ENCODE measurements around the gene ATAD3A. TPM values are rescaled to one million over a fixed set of nuclear protein-coding genes. Genes with fewer than 3 reads are reported as not detected.

ATAD3A gene
- total RNA-seq = 22.3 TPM

DNA sequence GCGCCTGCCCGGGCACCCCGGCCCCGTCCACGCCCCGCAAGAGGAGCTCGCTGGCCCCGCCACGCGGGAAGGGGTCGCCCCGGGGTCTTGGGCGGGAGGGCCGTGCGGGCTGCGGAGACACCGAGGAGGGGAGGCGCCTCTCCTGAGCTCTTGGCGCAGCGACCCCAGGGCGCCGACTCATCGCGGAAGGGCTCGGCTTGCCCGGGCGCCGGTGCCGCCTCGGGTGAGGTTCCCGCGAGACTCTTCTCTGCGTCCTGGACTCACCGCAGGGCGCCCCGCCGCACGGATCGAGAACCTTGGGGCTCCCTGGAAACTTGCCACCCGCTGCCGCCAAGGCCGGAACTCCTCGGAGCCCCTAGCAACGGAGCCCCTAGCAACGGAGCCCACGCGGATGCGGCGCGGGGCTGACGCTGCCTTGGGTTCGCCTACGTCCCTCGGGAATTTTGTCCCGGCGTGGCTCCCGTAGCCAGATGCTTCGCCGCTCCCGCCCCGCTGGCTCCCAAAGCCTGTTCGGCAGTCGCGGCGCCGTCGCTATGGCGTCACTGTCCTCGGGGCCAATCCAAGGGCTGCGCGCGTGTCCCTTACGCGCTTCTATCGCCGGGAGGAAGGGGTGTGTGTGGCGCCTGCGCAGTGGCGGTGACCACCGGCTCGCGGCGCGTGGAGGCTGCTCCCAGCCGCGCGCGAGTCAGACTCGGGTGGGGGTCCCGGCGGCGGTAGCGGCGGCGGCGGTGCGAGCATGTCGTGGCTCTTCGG lies at the start of gene ATAD3A:
Gene ATAD3A (plus strand): TSS at position 630 of the 753 bp plus-strand sequence. CDS start 107 bp downstream, at position 737.

GRCh38 chr1:1471389-1472052 lies 40.4 kb upstream of the ATAD3A start, which contains the start of gene ATAD3B:
TSS of gene ATAD3B (plus strand) at chr1:1471765. CDS start at chr1:1471885, 120 bp downstream.

DNA sequence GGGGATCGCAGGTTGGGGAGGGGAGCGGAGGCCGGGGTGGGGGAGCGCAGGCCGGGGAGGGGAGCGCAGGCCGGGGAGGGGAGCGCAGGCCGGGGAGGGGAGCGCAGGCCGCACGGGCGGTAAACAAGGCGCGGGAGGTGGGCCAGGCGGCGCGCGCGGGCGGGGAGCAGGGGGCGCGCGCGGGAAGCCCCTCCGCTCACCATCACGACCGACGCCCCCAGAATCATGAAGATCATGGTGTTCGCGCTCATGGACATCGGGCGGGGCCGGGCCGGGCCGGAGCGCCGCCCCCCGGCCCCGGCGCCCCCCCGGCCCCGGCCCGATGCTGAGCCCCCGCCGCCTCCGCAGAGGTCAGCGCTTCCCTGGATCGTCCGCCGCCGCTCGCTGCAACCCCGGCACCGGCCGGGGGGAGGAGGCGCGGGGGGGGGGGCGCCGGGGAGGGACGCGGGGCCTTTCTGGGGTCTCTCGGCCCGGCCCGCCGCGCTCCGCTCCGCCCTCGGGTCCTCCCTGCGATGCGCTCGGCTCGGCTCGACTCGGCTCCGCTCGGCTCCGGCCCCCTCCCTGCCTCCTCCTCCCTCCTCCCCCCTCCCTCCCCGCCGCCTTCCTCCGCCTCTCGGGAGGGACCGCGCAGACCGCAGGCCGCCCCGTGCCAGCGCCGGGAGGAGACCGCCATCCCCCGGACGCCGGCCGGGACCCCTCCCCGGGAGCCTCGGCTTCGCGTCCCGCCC lies 28.3 kb downstream of the ATAD3A start, which contains the start of gene TMEM240:
Gene TMEM240 (minus strand): TSS at position 535 of the 728 bp plus-strand sequence. CDS start 278 bp downstream, at position 257.

DNA sequence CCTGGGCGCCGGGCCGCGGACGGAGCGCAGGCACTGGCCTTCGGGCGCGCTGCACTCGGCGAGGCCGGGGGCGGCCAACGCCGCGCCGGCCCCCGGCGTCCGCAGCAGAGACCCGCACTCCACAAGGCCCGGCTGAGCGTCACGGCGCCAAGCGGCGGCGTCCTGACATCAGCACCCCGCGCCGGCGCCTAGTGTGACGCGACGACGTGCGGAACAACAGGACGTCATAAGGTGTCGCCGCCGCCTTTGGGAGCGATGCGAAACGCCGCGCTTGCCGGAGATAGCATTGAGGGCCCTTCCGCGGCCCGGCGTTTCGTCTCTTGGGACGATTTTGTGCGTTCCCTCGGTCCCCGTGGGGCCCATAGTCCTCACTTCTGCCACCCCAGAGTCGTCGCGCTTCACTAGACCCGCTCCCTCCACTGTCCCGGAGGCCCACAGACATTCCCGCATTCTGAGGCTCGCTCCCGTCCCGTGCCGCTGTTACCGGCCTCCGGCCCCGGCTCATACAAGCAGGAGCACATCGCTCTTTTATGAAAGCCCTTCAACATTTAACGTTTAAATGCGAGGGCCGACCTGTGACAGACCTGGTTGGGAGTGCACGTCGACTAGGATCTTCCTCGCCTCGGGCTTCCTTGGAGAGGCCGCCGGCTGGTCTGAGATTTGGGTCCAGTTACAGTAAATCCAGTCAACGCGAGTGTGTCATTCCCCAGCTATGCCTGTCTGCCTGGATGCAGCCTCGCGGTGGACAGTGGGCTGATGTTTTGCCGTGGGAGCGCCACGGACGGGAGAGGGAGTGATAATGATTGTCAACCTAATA lies 63.0 kb downstream of the ATAD3A start, which contains the start of gene SSU72:
Gene SSU72 (minus strand): TSS at position 143 of the 817 bp plus-strand sequence. CDS start 306 bp downstream, outside the sequence.

Other genes starting within 250 kb of the ATAD3A start
- gene UBE2J2, start 238.3 kb upstream of the ATAD3A start, total RNA-seq = 49.3 TPM
- 7.1 TPM for gene SCNN1D, start 231.7 kb upstream of the ATAD3A start, total RNA-seq
- gene ACAP3, start 204.2 kb upstream of the ATAD3A start, total RNA-seq = 33.9 TPM
- gene PUSL1, start 203.6 kb upstream of the ATAD3A start, total RNA-seq = 20.3 TPM
- gene INTS11, start 187.5 kb upstream of the ATAD3A start, total RNA-seq = 106 TPM
- 15.9 TPM for gene CPTP, start 187.4 kb upstream of the ATAD3A start, total RNA-seq
- 1.1 TPM for gene TAS1R3, start 180.9 kb upstream of the ATAD3A start, total RNA-seq
- gene DVL1, start 162.7 kb upstream of the ATAD3A start, total RNA-seq = 51.4 TPM
- 142 TPM for gene MXRA8, start 153.6 kb upstream of the ATAD3A start, total RNA-seq
- gene AURKAIP1, start 137.0 kb upstream of the ATAD3A start, total RNA-seq = 74.3 TPM
- 245 TPM for gene CCNL2, start 112.8 kb upstream of the ATAD3A start, total RNA-seq
- 80.8 TPM for gene MRPL20, start 104.9 kb upstream of the ATAD3A start, total RNA-seq
- 6.9 TPM for gene ANKRD65, start 90.9 kb upstream of the ATAD3A start, total RNA-seq
- gene VWA1, start 76.5 kb upstream of the ATAD3A start, total RNA-seq = 54.3 TPM
- 5.8 TPM for gene ATAD3C, start 62.5 kb upstream of the ATAD3A start, total RNA-seq
- gene ATAD3B, start 40.4 kb upstream of the ATAD3A start, total RNA-seq = 16.4 TPM
- gene TMEM240, start 28.5 kb downstream of the ATAD3A start, total RNA-seq = 6.3 TPM
- 60.6 TPM for gene SSU72, start 62.7 kb downstream of the ATAD3A start, total RNA-seq
- gene FNDC10, start 88.0 kb downstream of the ATAD3A start, total RNA-seq = 1.3 TPM
- 68.0 TPM for gene MIB2, start 103.3 kb downstream of the ATAD3A start, total RNA-seq
- gene MMP23B, start 120.0 kb downstream of the ATAD3A start, total RNA-seq = 48.1 TPM
- gene CDK11B, start 146.8 kb downstream of the ATAD3A start, total RNA-seq = 12.4 TPM
- gene SLC35E2B, start 180.6 kb downstream of the ATAD3A start, total RNA-seq = 56.9 TPM
- gene CDK11A, start 212.2 kb downstream of the ATAD3A start, total RNA-seq = 33.8 TPM